Coronary artery (tissue), 2 donors: ENCODE measurements around the gene CAPN14.
"Not testable (repeated sequence)": the region's sequence is repeated elsewhere in the genome, so short reads cannot be mapped to it uniquely, and the experiment has no call there.

Experiments
- DNase-seq: peaks from one replicate; pipeline ENCODE4 v3.0.0-alpha.2; 2017; ENCODE audit warnings: low spot score
- H3K27ac ChIP-seq, 2 donors: fragments of 200-600 bp; sonication (generic); one replicate each; pipeline ENCODE4 v1.5.1; 2016 to 2019
- H3K4me3 ChIP-seq: fragments of 200-600 bp; sonication (generic); 2 replicates; pipeline ENCODE4 v1.5.1; 2016; ENCODE audit warnings: mild to moderate bottlenecking, moderate library complexity
- TF ChIP-seq, protein P1 (sequence below): fragments of 200-600 bp; sonication (generic); IDR thresholded peaks from one replicate; pipeline ENCODE4 v1.5.1; 2019; ENCODE audit warnings: antibody characterized with exemption

Gene CAPN14

DNA sequence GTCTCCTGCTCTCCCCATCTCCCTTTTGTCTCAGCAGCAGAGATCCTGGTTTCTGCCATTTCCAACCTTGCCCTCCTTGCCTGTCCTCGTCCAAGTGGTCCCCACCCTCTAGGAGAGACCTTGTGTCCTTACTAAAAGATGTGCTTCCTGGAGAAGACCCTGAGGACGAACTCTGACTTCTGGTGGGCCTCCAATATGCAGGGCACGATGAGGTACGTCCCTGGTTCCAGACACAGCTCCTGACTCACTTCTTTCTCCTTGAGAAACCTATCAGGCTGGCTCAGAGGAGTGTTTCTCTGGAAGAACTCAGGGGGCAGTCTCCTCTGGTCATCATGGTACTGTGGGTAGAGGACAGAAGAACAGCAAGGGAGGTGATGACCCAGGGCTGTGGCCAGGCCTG is 28.2 kb downstream of the CAPN14 start:
- Histone ChIP-seq H3K4me3 (no peak overlapping the region), H3K27ac (no peak overlapping the region)
- TF ChIP-seq, protein P1, sequence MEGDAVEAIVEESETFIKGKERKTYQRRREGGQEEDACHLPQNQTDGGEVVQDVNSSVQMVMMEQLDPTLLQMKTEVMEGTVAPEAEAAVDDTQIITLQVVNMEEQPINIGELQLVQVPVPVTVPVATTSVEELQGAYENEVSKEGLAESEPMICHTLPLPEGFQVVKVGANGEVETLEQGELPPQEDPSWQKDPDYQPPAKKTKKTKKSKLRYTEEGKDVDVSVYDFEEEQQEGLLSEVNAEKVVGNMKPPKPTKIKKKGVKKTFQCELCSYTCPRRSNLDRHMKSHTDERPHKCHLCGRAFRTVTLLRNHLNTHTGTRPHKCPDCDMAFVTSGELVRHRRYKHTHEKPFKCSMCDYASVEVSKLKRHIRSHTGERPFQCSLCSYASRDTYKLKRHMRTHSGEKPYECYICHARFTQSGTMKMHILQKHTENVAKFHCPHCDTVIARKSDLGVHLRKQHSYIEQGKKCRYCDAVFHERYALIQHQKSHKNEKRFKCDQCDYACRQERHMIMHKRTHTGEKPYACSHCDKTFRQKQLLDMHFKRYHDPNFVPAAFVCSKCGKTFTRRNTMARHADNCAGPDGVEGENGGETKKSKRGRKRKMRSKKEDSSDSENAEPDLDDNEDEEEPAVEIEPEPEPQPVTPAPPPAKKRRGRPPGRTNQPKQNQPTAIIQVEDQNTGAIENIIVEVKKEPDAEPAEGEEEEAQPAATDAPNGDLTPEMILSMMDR, result no peak
- DNase-seq, result peak; percentile 65

DNA sequence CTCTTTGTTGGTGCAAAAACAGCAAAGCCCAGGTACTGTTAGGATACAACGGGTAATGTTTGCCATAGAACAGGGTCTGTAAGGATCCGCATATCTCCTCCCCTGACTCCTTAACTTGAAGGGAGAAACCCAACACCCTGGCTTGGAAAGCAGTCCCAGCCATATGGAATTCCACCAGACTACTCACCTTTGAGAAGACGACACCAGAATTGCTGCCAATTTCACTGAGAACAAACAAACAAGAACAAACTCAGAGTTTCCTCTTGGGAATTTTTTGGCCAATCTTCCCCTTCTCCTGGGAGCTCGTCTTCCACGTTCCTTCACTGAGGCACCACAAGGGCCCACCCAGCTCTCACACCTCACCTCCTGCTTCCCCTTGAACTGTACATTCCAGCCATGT is 29.2 kb downstream of the CAPN14 start:
- Histone ChIP-seq H3K27ac (no peak overlapping the region), H3K4me3 (no peak overlapping the region)
- TF ChIP-seq, protein P1, result no peak
- peak; percentile 38 for DNase-seq

DNA sequence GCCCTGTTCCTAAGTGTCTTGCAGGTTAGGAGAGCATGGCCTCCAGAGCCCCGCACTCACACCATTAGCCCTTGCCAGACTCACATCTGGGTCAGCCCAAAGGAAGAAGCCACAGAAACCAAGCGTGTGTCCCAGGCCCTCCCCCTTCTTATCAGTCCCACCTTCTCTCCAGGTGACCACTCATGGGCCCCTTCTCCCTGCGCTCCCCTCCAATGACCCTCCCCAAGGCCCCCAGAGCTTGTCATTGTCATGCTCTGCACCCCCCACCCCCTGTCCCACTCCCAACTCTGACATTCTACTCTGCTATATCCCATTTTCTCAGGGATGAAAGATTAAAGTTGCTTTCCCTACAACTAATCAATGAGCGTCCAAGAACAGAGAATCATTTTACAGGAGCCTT is 30.1 kb downstream of the CAPN14 start:
- no peak overlapping the region for H3K4me3 ChIP-seq
- H3K27ac ChIP-seq, result no peak overlapping the region
- peak; percentile 29 for DNase-seq
- TF ChIP-seq, protein P1, result no peak

DNA sequence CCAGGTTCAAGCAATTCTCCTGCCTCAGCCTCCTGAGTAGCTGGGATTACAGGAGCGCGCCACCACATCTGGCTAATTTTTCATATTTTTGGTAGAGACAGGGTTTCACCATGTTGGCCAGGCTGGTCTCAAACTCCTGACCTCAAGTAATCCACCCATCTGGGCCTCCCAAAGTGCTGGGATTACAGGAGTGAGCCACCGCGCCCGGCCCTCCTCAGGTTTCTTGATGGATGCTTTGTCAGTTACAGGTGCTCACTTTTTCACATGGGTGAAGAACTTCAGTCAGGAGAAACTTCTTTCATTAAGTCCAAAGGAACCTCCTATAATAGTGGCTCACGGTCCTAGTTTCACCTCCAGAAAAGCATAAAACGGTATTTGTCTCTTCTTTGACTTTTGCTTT is 33.3 kb downstream of the CAPN14 start:
- H3K27ac ChIP-seq, H3K4me3 ChIP-seq, DNase-seq: not testable (repeated sequence)

DNA sequence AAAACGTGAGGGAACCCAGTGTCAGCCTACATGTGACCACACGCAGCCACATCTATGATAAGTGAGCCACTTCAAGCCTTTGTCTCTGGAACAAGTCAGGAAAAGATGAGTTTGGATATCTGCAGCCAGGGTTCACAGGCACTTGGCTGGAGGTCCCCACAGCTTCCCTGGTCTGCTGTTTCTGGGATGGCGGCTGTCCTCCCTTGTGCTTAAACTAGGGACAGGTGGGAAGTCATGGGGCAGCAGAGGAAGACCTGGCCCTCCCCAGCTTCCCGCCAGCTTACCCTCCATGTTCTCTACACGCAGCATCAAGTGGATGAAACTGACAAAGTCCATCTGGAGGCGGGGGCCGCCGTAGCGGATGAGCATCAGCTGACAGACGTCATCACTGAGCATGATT is 40.6 kb downstream of the CAPN14 start:
- H3K4me3 ChIP-seq, result no peak overlapping the region
- DNase-seq, result no peak
- TF ChIP-seq, protein P1, result no peak
- no peak overlapping the region for H3K27ac ChIP-seq

DNA sequence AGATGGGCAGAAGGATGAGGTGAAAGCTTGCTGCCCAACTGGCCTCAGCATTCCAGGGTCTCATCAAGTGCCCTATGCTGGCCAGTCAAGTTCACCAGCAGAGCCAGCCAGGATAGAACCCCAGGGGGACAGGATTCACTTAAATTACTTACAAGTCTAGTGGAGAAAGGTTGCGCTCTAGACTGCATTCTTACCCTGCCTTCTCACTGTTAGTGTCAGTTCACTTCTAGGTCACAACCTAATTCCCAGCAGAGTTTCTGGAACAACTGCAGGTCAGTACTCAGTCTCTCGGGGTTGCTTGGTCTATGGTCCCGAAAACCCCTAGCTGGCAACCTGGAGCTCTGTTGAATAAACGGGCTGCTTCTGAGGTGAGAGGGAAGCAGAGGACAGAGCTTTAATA is 46.2 kb downstream of the CAPN14 start:
- no peak overlapping the region for H3K27ac ChIP-seq
- no peak overlapping the region for H3K4me3 ChIP-seq
- TF ChIP-seq, protein P1, result no peak
- no peak for DNase-seq

DNA sequence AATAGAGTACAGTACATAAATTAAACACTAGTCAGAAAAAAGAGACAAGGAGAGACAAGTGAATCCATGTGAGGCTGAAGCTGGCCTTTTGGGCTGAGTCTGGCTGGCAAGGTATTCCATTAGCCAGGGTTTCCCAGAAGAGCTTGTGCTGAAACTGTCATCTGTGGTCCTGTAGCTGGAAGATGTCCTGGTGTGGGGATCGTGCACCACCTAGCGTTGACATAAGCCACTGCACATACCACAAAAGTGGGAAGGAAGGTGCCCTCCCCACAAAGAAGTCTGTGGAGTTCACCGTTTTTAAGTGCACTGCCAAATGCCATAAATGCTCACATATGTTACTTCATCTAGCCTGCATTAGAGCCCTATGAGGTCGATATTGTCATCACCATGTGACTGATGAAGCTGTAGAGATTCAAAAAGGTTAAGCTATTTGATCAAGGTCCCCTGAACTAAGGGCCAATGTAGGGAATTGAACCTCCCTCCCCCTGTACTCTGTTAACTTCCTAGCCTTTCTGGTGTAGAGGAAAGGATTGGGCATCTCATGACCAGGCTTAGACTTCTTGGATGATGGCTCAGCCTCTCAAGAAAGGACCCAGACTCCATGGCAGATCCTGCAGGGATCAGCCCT is 47.1 kb downstream of the CAPN14 start:
- TF ChIP-seq, protein P1, result peak; percentile 87
- no peak for DNase-seq
- H3K27ac ChIP-seq, result no peak overlapping the region
- no peak overlapping the region for H3K4me3 ChIP-seq
